Fibroblast of mammary gland (primary cell): ENCODE measurements around the gene TXNDC11.

Source experiments
- DNase-seq: peaks from one replicate; pipeline ENCODE4 v3.0.0-alpha.2; 2010; ENCODE audit warnings: low read depth
- H3K4me3 ChIP-seq: 2 replicates; pipeline ENCODE4 v1.5.1; 2011; ENCODE audit warnings: low read depth, mild to moderate bottlenecking, low read length, moderate library complexity; ENCODE audit not compliant: control insufficient read depth
- CTCF ChIP-seq: conservative IDR thresholded peaks from 2 replicates; pipeline ENCODE4 v1.5.1; 2011; ENCODE audit warnings: low read depth, low read length, inconsistent platforms; ENCODE audit not compliant: control insufficient read depth, insufficient read depth

The TXNDC11 gene

DNA sequence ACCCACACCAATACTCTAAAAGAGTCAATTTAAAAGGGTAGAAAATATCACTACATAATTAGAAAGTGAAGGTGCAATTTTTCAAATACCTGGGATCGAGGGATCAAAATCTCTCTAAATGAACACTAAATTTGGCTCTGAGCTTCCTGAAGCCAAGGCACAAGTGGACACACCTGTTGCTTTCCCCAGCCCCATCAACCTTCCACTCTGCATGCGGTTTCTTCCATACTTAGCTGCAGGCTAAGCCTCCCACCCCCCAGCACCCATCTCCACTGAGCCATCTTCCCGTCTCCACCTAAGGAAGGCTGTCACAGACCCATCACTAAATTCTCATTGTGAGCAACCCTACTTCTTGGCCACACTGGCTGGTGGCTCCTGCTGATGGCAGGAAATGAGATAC lies 30.5 kb downstream of the TXNDC11 start:
- no peak for TF ChIP-seq CTCF
- H3K4me3 ChIP-seq = no peak overlapping the region
- DNase-seq = no peak

DNA sequence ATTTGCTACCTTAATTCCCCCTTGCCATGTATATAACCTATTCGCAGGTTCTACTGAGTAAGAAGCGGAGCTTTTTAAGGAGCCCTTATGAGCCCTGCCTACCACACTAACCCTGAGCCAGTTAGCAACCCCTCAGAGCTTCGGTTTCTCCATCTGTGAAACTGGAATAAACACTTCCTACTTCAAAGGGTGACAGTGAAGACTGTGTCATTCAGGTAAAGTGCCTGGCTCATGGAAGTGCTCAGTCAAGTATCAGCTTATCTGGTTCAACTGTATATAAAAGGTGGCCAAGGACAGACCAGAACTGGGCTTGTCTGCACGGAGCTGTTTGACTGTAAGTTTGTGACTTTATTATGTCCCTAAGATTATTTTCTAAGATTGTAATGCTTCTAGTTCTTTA lies 31.0 kb downstream of the TXNDC11 start:
- no peak overlapping the region for H3K4me3 ChIP-seq
- DNase-seq = no peak
- no peak for TF ChIP-seq CTCF

DNA sequence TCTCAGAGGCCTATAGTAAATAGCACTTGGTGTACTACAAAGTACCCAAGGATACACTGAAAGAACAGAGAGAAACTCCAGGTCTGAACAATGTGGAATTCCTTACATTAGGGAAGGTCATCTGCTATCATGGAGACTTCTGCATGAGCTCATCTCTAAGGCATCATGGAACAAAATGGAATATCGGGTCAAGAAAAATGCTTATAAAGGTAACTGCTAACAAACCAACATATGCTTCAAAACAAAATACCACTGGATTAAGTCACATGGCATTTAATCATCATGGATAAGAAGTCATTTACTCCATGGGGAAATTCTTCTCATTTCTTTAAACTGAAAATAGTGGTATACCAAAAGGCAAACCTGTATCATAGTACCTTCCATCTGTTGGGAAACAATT lies 34.2 kb downstream of the TXNDC11 start:
- no peak for TF ChIP-seq CTCF
- peak; percentile 42 for DNase-seq
- H3K4me3 ChIP-seq = no peak overlapping the region

GRCh38 chr16:11707679-11708197 lies 34.9 kb downstream of the TXNDC11 start:
- no peak overlapping the region for H3K4me3 ChIP-seq
- no peak for DNase-seq
- TF ChIP-seq CTCF = no peak

- TF ChIP-seq CTCF = no peak
- no peak overlapping the region for H3K4me3 ChIP-seq
- DNase-seq = peak; percentile 56
Measured at GRCh38 chr16:11706180-11706742, 36.4 kb downstream of the TXNDC11 start.

DNA sequence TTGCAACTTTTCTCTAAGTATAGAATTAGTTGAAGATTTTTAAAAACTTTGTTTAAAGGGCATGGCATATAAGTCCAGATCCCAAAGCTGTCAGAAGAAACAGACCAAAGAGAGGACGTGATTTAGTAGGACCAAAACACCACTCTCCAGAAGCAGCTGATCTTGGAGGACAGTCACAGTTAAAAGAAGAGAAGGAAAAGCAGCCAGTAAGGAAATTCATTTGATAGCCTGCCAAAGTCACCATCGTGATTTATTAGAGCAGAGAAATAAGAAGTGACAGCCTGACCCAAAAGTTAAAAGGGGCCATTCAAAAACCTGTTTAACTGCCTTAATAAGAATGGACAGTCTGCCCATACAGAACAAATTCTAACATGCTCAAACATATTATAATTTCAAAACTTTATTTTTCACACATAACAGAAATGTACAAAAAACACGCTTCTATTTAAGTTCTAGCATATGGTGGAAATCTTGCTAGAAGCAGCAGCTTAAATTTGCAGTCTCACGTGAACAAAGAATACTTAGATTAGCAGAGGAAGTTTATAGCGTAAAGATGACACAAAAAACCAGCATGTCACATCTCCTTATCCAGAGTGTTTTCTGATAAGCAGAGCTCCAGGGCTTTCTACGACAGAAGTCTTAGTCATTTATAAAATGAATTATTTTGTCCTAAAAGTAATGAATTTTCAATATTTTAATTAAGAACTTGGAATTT lies 37.2 kb downstream of the TXNDC11 start:
- DNase-seq = no peak
- no peak for TF ChIP-seq CTCF

More for the DNA sequence above, 37.2 kb downstream of the TXNDC11 start:
- H3K4me3 ChIP-seq = no peak overlapping the region
